ENCODE measurements around the gene GPC5.

The GPC5 gene

DNA sequence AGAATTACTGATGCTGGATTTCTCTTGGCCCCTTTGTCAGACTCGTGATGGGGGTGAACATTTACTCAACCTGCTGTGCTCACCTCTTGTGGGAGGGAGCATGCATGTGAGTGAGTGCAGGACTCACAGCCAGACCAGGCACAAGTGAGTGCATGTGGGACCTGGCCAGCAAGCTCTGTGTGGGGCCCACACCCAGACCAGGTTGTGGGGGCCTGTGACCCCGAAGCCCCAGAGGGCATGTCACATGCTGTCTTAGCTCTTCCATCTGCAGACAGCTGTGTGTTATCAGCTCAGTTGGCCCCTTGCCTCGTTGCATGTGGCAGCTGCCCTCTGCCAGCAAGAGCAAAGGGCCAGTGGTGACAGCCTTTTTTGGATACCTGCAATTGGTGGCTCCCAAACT lies 614.4 kb downstream of the GPC5 start:
- Histone ChIP-seq H3K36me3 (ENCODE audit: control insufficient read depth in 1 of 2, insufficient read depth in 2 of 2, low read length in 2 of 2) (no peaks in the 10 kb centered on the region), H3K27ac (ENCODE audit: low read length) (no peak overlapping the region), H3K4me1 (ENCODE audit: control insufficient read depth in 1 of 2, insufficient read depth in 2 of 2, low read length in 2 of 2) (no peaks in the 10 kb centered on the region), H3K4me3 (ENCODE audit: low read depth in 1 of 2, low read length in 2 of 2) (no peak overlapping the region), H3K9me3 (ENCODE audit: control insufficient read depth in 1 of 2, low read length in 2 of 2) (peaks cover 0 to 7% of the 10 kb centered on the region in 2 donors), H3K27me3 (ENCODE audit: low read depth, low read length) (no peaks in the 10 kb centered on the region)

DNA sequence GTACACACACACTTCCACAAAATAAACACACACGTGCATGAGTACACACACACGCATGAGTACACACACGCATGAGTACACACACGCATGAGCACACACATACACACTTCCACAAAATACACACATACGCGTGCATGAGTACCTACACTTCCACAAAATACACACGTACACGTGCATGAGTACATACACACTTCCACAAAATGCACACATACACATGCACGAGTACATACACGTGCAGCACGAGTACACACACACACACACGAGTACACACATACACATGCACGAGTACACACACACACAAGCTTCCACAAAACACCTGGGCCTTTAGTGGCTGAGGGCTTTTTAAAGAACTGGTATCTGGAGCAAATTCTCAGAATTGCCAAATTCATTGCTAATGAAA lies 619.3 kb downstream of the GPC5 start:
- Histone ChIP-seq H3K36me3 (ENCODE audit: control insufficient read depth in 1 of 2, insufficient read depth in 2 of 2, low read length in 2 of 2) (no peaks in the 10 kb centered on the region), H3K4me3 (ENCODE audit: low read depth in 1 of 2, low read length in 2 of 2) (no peak overlapping the region), H3K27me3 (ENCODE audit: low read depth, low read length) (no peaks in the 10 kb centered on the region), H3K4me1 (ENCODE audit: control insufficient read depth in 1 of 2, insufficient read depth in 2 of 2, low read length in 2 of 2) (no peaks in the 10 kb centered on the region), H3K27ac (ENCODE audit: low read length) (no peak overlapping the region), H3K9me3 (ENCODE audit: control insufficient read depth in 1 of 2, low read length in 2 of 2) (peaks cover 0 to 7% of the 10 kb centered on the region in 2 donors)

DNA sequence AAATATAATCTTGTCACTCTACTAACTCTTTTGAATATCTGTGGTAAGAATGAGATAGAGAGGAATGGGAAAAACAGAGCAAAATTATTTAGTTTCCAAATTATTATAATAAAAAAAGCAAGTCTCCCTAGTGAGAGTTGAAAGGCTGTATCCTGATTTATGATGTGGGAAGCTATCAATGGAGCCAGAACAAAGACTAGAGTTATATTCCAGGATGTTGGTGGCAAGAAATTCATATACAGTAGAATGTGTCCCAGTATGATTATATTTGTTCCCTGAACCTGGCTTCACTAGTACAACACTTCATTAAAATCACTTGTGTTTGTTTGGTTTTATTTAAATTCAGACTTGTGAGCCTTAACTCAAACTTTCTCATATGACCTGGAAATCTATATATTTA lies 630.3 kb downstream of the GPC5 start:
- Histone ChIP-seq H3K4me1 (ENCODE audit: control insufficient read depth in 1 of 2, insufficient read depth in 2 of 2, low read length in 2 of 2) (no peaks in the 10 kb centered on the region), H3K9me3 (ENCODE audit: control insufficient read depth in 1 of 2, low read length in 2 of 2) (no peaks in the 10 kb centered on the region), H3K36me3 (ENCODE audit: control insufficient read depth in 1 of 2, insufficient read depth in 2 of 2, low read length in 2 of 2) (no peaks in the 10 kb centered on the region), H3K27ac (ENCODE audit: low read length) (no peak overlapping the region), H3K4me3 (ENCODE audit: low read depth in 1 of 2, low read length in 2 of 2) (no peak overlapping the region), H3K27me3 (ENCODE audit: low read depth, low read length) (no peaks in the 10 kb centered on the region)

DNA sequence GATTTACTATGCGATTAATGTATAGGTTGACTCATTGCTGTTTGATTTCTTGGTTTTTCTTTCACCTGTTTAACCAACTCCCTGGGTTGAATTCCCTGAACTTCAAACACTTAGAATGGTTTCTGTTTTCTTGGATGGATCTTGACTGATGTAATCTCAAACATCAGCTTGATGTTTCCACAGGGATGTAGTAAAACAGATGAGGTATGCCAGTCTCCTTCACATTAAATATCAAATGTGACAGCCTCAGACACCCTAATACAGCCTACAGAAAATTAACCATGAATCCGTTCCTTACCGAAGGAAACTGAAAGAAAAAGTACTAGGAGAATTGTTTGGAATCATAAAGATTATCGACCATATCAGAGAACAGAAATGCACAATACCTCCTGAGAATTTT lies 631.2 kb downstream of the GPC5 start:
- no peak overlapping the region for H3K27ac ChIP-seq (ENCODE audit: low read length)
- no peaks in the 10 kb centered on the region for H3K9me3 ChIP-seq (ENCODE audit: control insufficient read depth in 1 of 2, low read length in 2 of 2)
- H3K27me3 ChIP-seq (ENCODE audit: low read depth, low read length): no peaks in the 10 kb centered on the region
- H3K36me3 ChIP-seq (ENCODE audit: control insufficient read depth in 1 of 2, insufficient read depth in 2 of 2, low read length in 2 of 2): no peaks in the 10 kb centered on the region
- H3K4me1 ChIP-seq (ENCODE audit: control insufficient read depth in 1 of 2, insufficient read depth in 2 of 2, low read length in 2 of 2): no peaks in the 10 kb centered on the region
- H3K4me3 ChIP-seq (ENCODE audit: low read depth in 1 of 2, low read length in 2 of 2): no peak overlapping the region

DNA sequence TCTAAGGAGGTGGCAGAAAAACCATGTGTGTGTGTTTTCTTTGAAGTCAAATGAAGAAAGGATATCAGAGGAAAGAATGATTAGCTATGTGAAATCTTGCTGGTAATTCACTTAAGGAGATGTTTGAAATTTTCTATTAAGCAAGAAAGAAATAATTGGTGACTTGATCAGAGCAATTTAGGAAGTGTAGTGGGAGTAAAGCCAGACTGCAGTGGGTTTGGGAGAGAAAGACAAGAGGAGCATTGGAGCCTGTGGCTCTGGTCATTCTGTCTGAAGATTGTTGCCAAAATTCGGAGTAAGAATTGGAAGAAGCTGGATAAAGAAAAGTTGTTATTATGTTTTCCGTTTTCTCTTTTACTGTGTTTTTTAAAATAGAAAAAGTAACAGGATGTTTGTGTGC lies 640.5 kb downstream of the GPC5 start:
- Histone ChIP-seq H3K4me3 (ENCODE audit: low read depth in 1 of 2, low read length in 2 of 2) (no peak overlapping the region), H3K9me3 (ENCODE audit: control insufficient read depth in 1 of 2, low read length in 2 of 2) (no peaks in the 10 kb centered on the region), H3K27ac (ENCODE audit: low read length) (no peak overlapping the region), H3K4me1 (ENCODE audit: control insufficient read depth in 1 of 2, insufficient read depth in 2 of 2, low read length in 2 of 2) (no peaks in the 10 kb centered on the region), H3K27me3 (ENCODE audit: low read depth, low read length) (no peaks in the 10 kb centered on the region), H3K36me3 (ENCODE audit: control insufficient read depth in 1 of 2, insufficient read depth in 2 of 2, low read length in 2 of 2) (no peaks in the 10 kb centered on the region)

DNA sequence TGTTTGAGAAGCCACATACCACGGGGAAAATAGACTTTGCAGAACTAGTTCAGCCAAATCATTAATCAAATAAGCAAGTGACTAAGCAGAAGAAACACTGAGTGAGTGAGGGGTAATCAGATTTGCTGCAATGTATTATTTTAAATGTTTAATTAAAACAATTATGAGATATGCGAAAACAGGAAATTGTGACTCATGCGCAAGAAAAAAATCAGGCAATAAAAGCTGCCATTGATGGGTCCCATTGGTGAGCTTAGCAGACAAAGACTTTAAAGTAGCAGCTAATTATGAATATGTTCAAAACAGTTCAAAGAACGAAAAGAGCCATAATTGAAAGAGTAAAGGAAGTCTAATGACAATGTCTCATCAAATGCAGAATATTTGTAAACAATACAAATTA lies 644.1 kb downstream of the GPC5 start:
- Histone ChIP-seq H3K4me1 (ENCODE audit: control insufficient read depth in 1 of 2, insufficient read depth in 2 of 2, low read length in 2 of 2) (no peaks in the 10 kb centered on the region), H3K27me3 (ENCODE audit: low read depth, low read length) (no peaks in the 10 kb centered on the region), H3K36me3 (ENCODE audit: control insufficient read depth in 1 of 2, insufficient read depth in 2 of 2, low read length in 2 of 2) (no peaks in the 10 kb centered on the region), H3K27ac (ENCODE audit: low read length) (no peak overlapping the region), H3K9me3 (ENCODE audit: control insufficient read depth in 1 of 2, low read length in 2 of 2) (no peaks in the 10 kb centered on the region), H3K4me3 (ENCODE audit: low read depth in 1 of 2, low read length in 2 of 2) (no peak overlapping the region)

DNA sequence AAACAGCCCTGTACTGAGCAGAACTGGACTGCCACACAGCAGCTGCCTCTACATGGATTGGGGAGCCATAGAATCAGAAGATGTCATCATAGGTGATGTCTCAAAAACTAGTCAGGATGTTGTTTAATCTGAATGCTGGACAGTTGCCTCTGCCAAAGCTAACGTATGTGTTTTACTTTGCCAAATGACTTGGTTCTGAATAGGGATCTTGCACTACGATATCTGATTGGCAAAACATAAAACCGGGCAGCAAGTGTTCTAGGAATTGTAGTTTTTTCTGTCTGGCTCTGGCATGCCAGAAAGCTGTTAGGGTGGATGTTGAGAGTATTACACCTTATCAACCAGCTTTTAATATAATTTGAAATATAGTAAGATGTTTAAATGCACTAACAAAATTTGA lies 645.9 kb downstream of the GPC5 start:
- no peaks in the 10 kb centered on the region for H3K27me3 ChIP-seq (ENCODE audit: low read depth, low read length)
- H3K27ac ChIP-seq (ENCODE audit: low read length): no peak overlapping the region
- no peak overlapping the region for H3K4me3 ChIP-seq (ENCODE audit: low read depth in 1 of 2, low read length in 2 of 2)
- H3K36me3 ChIP-seq (ENCODE audit: control insufficient read depth in 1 of 2, insufficient read depth in 2 of 2, low read length in 2 of 2): no peaks in the 10 kb centered on the region
- H3K4me1 ChIP-seq (ENCODE audit: control insufficient read depth in 1 of 2, insufficient read depth in 2 of 2, low read length in 2 of 2): no peaks in the 10 kb centered on the region
- no peaks in the 10 kb centered on the region for H3K9me3 ChIP-seq (ENCODE audit: control insufficient read depth in 1 of 2, low read length in 2 of 2)

DNA sequence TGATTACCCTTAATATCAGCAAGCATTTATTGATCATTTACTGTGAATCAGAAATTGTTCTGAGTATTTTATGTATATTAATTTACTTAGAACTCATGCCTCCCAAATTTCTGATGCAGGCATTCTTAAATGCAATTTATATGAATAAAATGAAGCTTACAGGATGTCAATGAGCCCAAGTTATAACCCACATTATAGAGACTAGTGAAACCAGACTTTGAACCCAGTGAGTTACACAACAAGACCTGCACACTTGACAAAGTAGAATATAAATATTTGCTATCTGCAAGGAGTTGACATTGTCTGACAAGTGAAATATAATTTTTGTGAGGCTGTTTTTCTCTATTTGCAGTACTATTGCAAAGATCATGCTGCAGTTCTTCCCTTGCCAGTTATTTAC lies 656.0 kb downstream of the GPC5 start:
- Histone ChIP-seq H3K9me3 (ENCODE audit: control insufficient read depth in 1 of 2, low read length in 2 of 2) (no peaks in the 10 kb centered on the region), H3K4me3 (ENCODE audit: low read depth in 1 of 2, low read length in 2 of 2) (no peak overlapping the region), H3K27ac (ENCODE audit: low read length) (no peak overlapping the region), H3K36me3 (ENCODE audit: control insufficient read depth in 1 of 2, insufficient read depth in 2 of 2, low read length in 2 of 2) (no peaks in the 10 kb centered on the region), H3K27me3 (ENCODE audit: low read depth, low read length) (no peaks in the 10 kb centered on the region), H3K4me1 (ENCODE audit: control insufficient read depth in 1 of 2, insufficient read depth in 2 of 2, low read length in 2 of 2) (no peaks in the 10 kb centered on the region)

DNA sequence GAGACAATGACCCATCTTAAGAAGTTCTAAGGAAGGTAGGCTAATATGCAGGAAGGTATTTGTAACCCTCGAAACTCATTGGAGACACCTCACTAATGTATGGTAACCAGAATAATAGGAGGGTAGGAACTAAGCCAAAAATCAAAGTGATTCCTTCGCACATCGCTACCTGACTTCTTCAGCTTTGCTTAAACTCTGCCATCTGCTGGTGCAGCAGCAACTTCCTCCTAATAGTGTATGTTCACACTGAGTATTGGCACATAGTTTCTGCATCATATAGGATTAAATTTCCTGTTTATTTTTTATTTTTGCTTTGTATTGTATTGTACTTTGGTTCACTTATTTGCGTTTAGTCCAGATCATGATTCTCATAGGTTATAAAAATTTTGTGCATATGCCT lies 676.2 kb downstream of the GPC5 start:
- Histone ChIP-seq H3K9me3 (ENCODE audit: control insufficient read depth in 1 of 2, low read length in 2 of 2) (no peaks in the 10 kb centered on the region), H3K4me1 (ENCODE audit: control insufficient read depth in 1 of 2, insufficient read depth in 2 of 2, low read length in 2 of 2) (no peaks in the 10 kb centered on the region), H3K36me3 (ENCODE audit: control insufficient read depth in 1 of 2, insufficient read depth in 2 of 2, low read length in 2 of 2) (no peaks in the 10 kb centered on the region), H3K27me3 (ENCODE audit: low read depth, low read length) (no peaks in the 10 kb centered on the region), H3K4me3 (ENCODE audit: low read depth in 1 of 2, low read length in 2 of 2) (no peak overlapping the region), H3K27ac (ENCODE audit: low read length) (no peak overlapping the region)

DNA sequence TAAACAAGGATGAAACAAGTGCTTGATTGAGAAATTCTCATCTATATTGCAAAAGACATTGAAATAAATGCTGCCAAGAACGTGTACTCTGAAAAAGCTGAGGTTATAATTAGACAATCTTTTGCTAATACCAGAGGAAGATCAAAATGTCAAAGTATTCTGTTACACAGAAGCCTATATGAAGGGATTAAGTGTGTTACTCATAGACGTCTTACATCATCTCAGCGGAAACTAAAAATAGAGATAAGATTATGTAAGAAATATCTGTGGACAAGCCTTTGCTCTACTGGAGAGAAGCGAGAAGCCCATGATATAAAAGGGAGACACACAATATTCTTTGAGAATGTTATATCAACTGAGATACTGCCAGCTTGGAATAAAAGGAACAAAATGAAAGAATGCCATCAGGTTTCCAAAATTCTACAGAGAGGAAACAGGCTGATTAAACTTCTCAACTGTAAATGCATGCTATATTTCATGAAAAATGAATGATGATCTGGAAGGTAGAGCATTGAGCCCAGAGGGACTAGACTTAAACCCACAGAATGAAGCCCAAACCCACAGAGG lies 699.0 kb downstream of the GPC5 start:
- Histone ChIP-seq H3K9me3 (ENCODE audit: control insufficient read depth in 1 of 2, low read length in 2 of 2) (no peaks in the 10 kb centered on the region), H3K4me1 (ENCODE audit: control insufficient read depth in 1 of 2, insufficient read depth in 2 of 2, low read length in 2 of 2) (no peaks in the 10 kb centered on the region), H3K4me3 (ENCODE audit: low read depth in 1 of 2, low read length in 2 of 2) (no peak overlapping the region), H3K27me3 (ENCODE audit: low read depth, low read length) (no peaks in the 10 kb centered on the region), H3K36me3 (ENCODE audit: control insufficient read depth in 1 of 2, insufficient read depth in 2 of 2, low read length in 2 of 2) (no peaks in the 10 kb centered on the region), H3K27ac (ENCODE audit: low read length) (no peak overlapping the region)

DNA sequence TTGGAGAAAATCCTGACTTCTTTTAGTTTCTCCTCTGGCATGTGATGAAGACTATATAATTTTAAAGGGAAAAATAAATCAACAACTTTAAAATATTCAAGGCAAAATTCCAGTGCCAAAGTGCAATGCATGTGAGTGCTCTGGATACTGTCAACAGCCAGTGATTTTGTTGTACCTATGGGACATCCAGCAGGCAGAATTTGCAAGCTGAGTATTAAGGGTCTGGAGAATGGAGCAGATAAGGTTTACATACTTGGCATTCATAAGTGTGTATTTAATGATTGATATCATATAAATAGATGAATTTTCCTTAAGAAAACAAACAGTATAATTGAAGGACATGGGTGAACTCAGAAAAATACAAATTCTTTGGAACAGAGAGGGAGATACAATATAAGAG lies 703.4 kb downstream of the GPC5 start:
- no peak overlapping the region for H3K27ac ChIP-seq (ENCODE audit: low read length)

DNA sequence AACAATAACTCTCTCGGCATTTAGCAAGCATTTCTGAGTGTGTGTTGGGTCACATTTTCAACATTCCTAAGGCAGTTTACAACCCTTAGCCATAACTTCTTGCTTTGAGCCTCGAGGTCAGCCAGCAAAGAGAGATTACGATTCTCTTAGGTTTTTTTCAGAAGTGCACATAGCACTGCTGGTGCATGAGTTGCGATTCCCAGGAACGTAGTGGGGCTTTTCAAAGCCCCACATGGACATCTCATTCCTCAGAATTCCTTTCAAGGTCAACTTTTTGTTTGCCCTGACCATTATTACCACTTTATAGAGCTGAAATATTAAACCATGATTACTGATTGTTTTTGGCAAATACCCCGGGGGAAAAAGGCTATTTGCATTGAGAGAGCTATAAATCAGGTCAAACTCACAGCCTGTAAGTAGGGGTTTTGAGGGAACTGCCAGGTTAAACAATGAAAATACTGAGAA lies 705.3 kb downstream of the GPC5 start:
- no peak overlapping the region for H3K27ac ChIP-seq (ENCODE audit: low read length)
- no peaks in the 10 kb centered on the region for H3K36me3 ChIP-seq (ENCODE audit: control insufficient read depth in 1 of 2, insufficient read depth in 2 of 2, low read length in 2 of 2)
- H3K9me3 ChIP-seq (ENCODE audit: control insufficient read depth in 1 of 2, low read length in 2 of 2): no peaks in the 10 kb centered on the region
- peaks cover 0 to 3% of the 10 kb centered on the region in 2 donors for H3K4me1 ChIP-seq (ENCODE audit: control insufficient read depth in 1 of 2, insufficient read depth in 2 of 2, low read length in 2 of 2)
- H3K4me3 ChIP-seq (ENCODE audit: low read depth in 1 of 2, low read length in 2 of 2): no peak overlapping the region
- H3K27me3 ChIP-seq (ENCODE audit: low read depth, low read length): no peaks in the 10 kb centered on the region

More for the DNA sequence above, 703.4 kb downstream of the GPC5 start:
- Histone ChIP-seq H3K36me3 (ENCODE audit: control insufficient read depth in 1 of 2, insufficient read depth in 2 of 2, low read length in 2 of 2) (no peaks in the 10 kb centered on the region), H3K9me3 (ENCODE audit: control insufficient read depth in 1 of 2, low read length in 2 of 2) (no peaks in the 10 kb centered on the region), H3K4me3 (ENCODE audit: low read depth in 1 of 2, low read length in 2 of 2) (no peak overlapping the region), H3K4me1 (ENCODE audit: control insufficient read depth in 1 of 2, insufficient read depth in 2 of 2, low read length in 2 of 2) (peaks cover 0 to 3% of the 10 kb centered on the region in 2 donors), H3K27me3 (ENCODE audit: low read depth, low read length) (no peaks in the 10 kb centered on the region)
